Mucosa of descending colon (tissue), 3 donors: ENCODE results near the gene HDAC9. TPM values are rescaled to one million over a fixed set of nuclear protein-coding genes. Genes with fewer than 3 reads are reported as not detected.

Experiments
- ATAC-seq: fragments of 200-7000 bp; cut with Tn5 transposase; one replicate; pipeline ENCODE4 v1.9.1; 2020; ENCODE audit warnings: mild to moderate bottlenecking, moderate library complexity
- DNase-seq, 3 donors: peaks; one replicate each; pipeline ENCODE4 v3.0.0-alpha.2; 2020
- H3K36me3 ChIP-seq: fragments of 200-600 bp; one replicate; pipeline ENCODE4 v1.8.0; 2021; ENCODE audit warnings: low read depth, mild to moderate bottlenecking
- H3K4me1 ChIP-seq: fragments of 200-600 bp; one replicate; pipeline ENCODE4 v1.8.0; 2021; ENCODE audit warnings: low read depth, mild to moderate bottlenecking
- H3K4me3 ChIP-seq: fragments of 200-600 bp; one replicate; pipeline ENCODE4 v1.8.0; 2021; ENCODE audit warnings: mild to moderate bottlenecking
- H3K9me3 ChIP-seq: fragments of 200-600 bp; one replicate; pipeline ENCODE4 v1.8.0; 2021; ENCODE audit warnings: mild to moderate bottlenecking
- CTCF ChIP-seq: fragments of 200-600 bp; IDR thresholded peaks from one replicate; pipeline ENCODE4 v1.8.0; 2022; ENCODE audit warnings: antibody characterized with exemption, mild to moderate bottlenecking
- intact Hi-C, 2 donors: fragments of 100-400 bp; cut with DNase I in 1 of 2; cut with micrococcal nuclease in 1 of 2; formaldehyde crosslinking; loops; one replicate each; pipeline versions ENCODE4 v1.11.0 to v1.11.1; 2022; cut with DNase I, micrococcal nuclease
- total RNA-seq, 3 donors: library from RNA; stranded (reverse); fragmentation: NEBNext Ultra II Directional in 2 of 3; extraction: Animal tissue kit (Norgen Biotek cat#: 25700) in 2 of 3; gene quantifications; one replicate each; pipeline versions ENCODE4 v1.2.1 to v1.2.4, GENCODE V29; 2021 to 2023
- donor health status: DM: no; HTN: no; CAD: no; lungs with moderate emphysema.
- donor health status: DM: no; HTN: no; CAD: no.
- donor health status: DM: no; HTN: yes; CAD: no.

HDAC9 gene
- total RNA-seq, 3 donors from 2014 or later = 16.0 to 20.4 (median 17.5) TPM

- ATAC-seq = no peak
- DNase-seq = no peak
- TF ChIP-seq CTCF = no peak
- H3K36me3 ChIP-seq = no peaks in the 10 kb centered on the region
- intact Hi-C loops = no loop called here
- no peaks in the 10 kb centered on the region for H3K9me3 ChIP-seq
- H3K4me1 ChIP-seq = no peaks in the 10 kb centered on the region
- no peak overlapping the region for H3K4me3 ChIP-seq
These were observed 30.9 kb downstream of the HDAC9 start for GRCh38 chr7:18526368-18526878.

- no peaks in the 10 kb centered on the region for H3K9me3 ChIP-seq
- intact Hi-C loops = no loop called here
These were observed 33.7 kb downstream of the HDAC9 start for GRCh38 chr7:18529239-18529638.

GRCh38 chr7:18530224-18531179, 35.0 kb downstream of the HDAC9 start:
- H3K4me3 ChIP-seq = no peak overlapping the region
- H3K4me1 ChIP-seq = no peaks in the 10 kb centered on the region
- intact Hi-C loops = no loop called here
- H3K9me3 ChIP-seq = no peaks in the 10 kb centered on the region
- no peaks in the 10 kb centered on the region for H3K36me3 ChIP-seq
- ATAC-seq (no peak), DNase-seq (no peak)
- TF ChIP-seq CTCF = no peak

More at GRCh38 chr7:18529239-18529638, 33.7 kb downstream of the HDAC9 start:
- no peak for TF ChIP-seq CTCF
- ATAC-seq (no peak), DNase-seq (no peak)
- no peaks in the 10 kb centered on the region for H3K4me1 ChIP-seq
- H3K36me3 ChIP-seq = no peaks in the 10 kb centered on the region
- no peak overlapping the region for H3K4me3 ChIP-seq

- Histone ChIP-seq H3K4me3 (no peak overlapping the region), H3K4me1 (no peaks in the 10 kb centered on the region), H3K9me3 (no peaks in the 10 kb centered on the region), H3K36me3 (no peaks in the 10 kb centered on the region)
- intact Hi-C loops = no loop called here
- DNase-seq (no peak), ATAC-seq (no peak)
- TF ChIP-seq CTCF = no peak
These were observed 36.0 kb downstream of the HDAC9 start for GRCh38 chr7:18531539-18531938.

GRCh38 chr7:18532813-18533212, 37.3 kb downstream of the HDAC9 start:
- intact Hi-C loops = no loop called here
- no peak for TF ChIP-seq CTCF
- no peak overlapping the region for H3K4me3 ChIP-seq
- no peaks in the 10 kb centered on the region for H3K4me1 ChIP-seq
- no peaks in the 10 kb centered on the region for H3K9me3 ChIP-seq
- DNase-seq (no peak), ATAC-seq (no peak)
- no peaks in the 10 kb centered on the region for H3K36me3 ChIP-seq
